Measurements from ENCODE around the gene BLVRB.

BLVRB gene

DNA sequence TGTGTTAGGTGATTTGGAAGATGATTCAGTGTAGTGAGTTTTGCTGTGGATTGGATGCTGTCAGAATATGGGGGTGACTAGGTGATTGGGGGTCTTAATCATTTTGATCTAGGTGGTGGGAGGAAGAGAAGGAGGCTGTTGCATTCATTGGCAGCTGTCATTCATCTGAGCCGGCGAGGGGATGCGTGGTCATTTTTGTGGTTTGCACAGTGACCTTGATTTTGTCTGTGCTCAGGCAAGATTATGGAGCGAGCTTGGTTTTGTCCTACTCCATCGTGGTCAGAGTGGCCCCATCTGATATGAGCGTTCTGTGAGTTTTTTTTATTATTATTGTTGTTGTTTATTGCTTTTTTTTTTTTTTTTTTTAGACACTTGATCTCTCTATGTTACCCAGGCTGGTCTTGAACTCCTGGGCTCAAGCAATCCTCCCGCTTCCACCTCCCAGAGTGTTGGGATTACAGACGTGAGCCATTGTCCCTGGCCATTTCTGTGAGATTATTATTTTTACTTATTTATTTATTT, 43.3 kb upstream of the BLVRB start:
- TF ChIP-seq, protein P1, sequence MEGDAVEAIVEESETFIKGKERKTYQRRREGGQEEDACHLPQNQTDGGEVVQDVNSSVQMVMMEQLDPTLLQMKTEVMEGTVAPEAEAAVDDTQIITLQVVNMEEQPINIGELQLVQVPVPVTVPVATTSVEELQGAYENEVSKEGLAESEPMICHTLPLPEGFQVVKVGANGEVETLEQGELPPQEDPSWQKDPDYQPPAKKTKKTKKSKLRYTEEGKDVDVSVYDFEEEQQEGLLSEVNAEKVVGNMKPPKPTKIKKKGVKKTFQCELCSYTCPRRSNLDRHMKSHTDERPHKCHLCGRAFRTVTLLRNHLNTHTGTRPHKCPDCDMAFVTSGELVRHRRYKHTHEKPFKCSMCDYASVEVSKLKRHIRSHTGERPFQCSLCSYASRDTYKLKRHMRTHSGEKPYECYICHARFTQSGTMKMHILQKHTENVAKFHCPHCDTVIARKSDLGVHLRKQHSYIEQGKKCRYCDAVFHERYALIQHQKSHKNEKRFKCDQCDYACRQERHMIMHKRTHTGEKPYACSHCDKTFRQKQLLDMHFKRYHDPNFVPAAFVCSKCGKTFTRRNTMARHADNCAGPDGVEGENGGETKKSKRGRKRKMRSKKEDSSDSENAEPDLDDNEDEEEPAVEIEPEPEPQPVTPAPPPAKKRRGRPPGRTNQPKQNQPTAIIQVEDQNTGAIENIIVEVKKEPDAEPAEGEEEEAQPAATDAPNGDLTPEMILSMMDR (IDR thresholded peaks at IDR 0.05): no peak

DNA sequence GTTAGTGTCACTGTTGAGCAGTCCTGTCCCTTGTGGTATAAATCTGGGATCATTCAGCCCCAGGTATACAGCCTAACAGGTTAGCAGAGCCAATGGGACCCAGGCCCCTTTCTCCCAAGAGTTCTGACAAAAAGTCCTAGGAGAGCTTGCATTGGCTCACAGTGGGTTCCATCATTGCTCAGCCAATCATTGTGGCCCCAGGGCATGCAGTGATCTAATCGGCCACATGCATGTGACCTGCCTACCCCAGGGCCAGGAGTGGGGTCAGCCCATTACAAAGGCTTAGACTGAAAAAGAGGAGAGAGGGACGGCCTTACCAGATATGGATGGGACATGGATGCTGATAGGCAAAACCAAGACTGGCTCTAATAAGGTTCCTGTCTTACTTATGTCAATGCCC, 42.3 kb upstream of the BLVRB start:
- TF ChIP-seq, protein P1 (IDR thresholded peaks at IDR 0.05): no peak

DNA sequence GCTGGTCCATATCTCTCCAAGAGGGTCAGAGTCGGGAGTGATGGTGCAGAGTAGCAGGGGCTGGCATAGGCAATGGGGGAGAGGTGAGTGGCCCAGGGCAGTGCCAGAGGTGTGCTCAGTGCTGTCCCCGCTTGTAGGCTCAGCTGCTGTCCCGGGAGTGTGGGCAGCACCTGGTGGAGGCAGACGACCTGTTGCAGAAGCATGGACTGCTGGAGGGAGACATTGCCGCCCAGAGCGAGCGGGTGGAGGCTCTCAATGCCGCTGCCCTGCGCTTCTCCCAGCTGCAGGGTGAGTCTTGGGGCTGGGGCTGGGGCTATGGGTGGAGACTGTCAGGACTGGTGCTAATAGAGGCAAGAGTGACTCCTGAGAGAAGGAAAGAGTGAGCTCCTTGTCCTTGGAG, 40.6 kb upstream of the BLVRB start:
- TF ChIP-seq, protein P1 (IDR thresholded peaks at IDR 0.05): no peak

DNA sequence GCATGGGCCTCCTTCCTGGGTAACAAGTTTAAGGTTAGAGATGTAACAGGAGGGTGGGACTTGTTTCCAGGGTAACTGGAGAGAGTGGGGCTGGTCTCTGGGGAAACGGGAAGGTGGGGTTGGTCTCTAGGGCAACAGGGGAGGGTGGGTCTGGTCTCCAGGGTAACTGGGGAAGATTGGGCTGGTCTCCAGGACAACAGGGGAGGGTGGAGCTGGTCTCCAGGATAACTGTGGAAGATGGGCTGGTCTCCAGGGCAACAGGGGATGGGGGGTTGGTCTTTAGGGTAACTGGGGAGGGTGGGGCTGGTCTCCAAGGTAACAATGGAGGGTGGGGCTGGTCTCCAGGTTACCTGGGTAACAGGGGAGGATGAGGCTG, 37.8 kb upstream of the BLVRB start:
- TF ChIP-seq, protein P1 (IDR thresholded peaks at IDR 0.05): no peak

GRCh38 chr19:40502647-40503319, 37.2 kb upstream of the BLVRB start:
- TF ChIP-seq, protein P1 (IDR thresholded peaks at IDR 0.05): no peak

GRCh38 chr19:40502081-40502480, 36.5 kb upstream of the BLVRB start:
- TF ChIP-seq, protein P1 (IDR thresholded peaks at IDR 0.05): no peak

- TF ChIP-seq, protein P1 (IDR thresholded peaks at IDR 0.05): no peak
Observed at GRCh38 chr19:40501599-40501998, 36.1 kb upstream of the BLVRB start.

DNA sequence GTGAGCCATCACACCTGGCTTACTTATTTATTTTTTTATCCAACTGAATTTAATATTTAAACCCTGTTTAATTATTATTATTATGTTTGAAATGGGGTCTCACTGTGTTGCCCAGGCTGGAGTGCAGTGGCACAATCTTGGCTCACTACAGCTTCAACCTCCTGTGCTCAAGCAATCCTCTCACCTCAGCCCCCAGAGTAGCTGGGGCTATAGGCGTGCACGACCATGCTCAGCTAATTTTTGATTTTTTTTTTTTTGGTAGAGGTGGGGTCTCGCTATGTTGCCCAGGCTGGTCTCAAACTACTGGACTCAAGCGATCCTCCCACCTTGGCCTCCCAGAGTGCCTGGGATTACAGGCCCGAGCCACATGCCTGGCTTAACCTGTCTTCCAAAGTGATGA, 33.8 kb upstream of the BLVRB start:
- TF ChIP-seq, protein P1 (IDR thresholded peaks at IDR 0.05): no peak
